ENCODE measurements around the gene UPF3A.

- TF ChIP-seq CTCF (conservative IDR thresholded peaks at IDR 0.05; ENCODE audit: low read depth in 2 of 2) (no peak), ETS1 (IDR thresholded peaks at IDR 0.05) (no peak), EZH2 (IDR thresholded peaks at IDR 0.05; ENCODE audit: low read depth, unreplicated experiment) (no peak), EZH2phosphoT487 (IDR thresholded peaks at IDR 0.05; ENCODE audit: unreplicated experiment) (no peak), REST (IDR thresholded peaks at IDR 0.05; ENCODE audit: unreplicated experiment) (no peak)
These were observed 53.1 kb downstream of the UPF3A start for GRCh38 chr13:114334305-114335053.
